Effector memory CD4-positive, alpha-beta T cell (primary cell): Measurements from ENCODE around the gene PXK.

Source experiments
- DNase-seq, 3 donors: peaks; one replicate each; pipeline ENCODE4 v3.0.0-alpha.2; 2020
- H3K27ac ChIP-seq: 2 replicates; pipeline ENCODE4 v1.7.0; 2013; ENCODE audit warnings: mild to moderate bottlenecking, low read length, moderate library complexity; ENCODE audit not compliant: insufficient read depth, poor library complexity, severe bottlenecking
- H3K27me3 ChIP-seq: replicated peaks from 2 replicates; pipeline ENCODE4 v1.7.0; 2013; ENCODE audit warnings: mild to moderate bottlenecking, low read length; ENCODE audit not compliant: insufficient read depth, control insufficient read depth, poor library complexity, severe bottlenecking
- H3K36me3 ChIP-seq: 2 replicates; pipeline ENCODE4 v1.7.0; 2013; ENCODE audit warnings: mild to moderate bottlenecking, low read length, moderate library complexity; ENCODE audit not compliant: control insufficient read depth, insufficient read depth
- H3K4me1 ChIP-seq: 2 replicates; pipeline ENCODE4 v1.7.0; 2013; ENCODE audit warnings: low read length, mild to moderate bottlenecking; ENCODE audit not compliant: control insufficient read depth, insufficient read depth, poor library complexity, severe bottlenecking
- H3K4me3 ChIP-seq: 2 replicates; pipeline ENCODE4 v1.7.0; 2013; ENCODE audit warnings: low read length, low read depth, mild to moderate bottlenecking; ENCODE audit not compliant: insufficient read depth, poor library complexity, severe bottlenecking
- H3K9me3 ChIP-seq: 2 replicates; pipeline ENCODE4 v1.7.0; 2013; ENCODE audit warnings: mild to moderate bottlenecking, low read length, moderate library complexity; ENCODE audit not compliant: control insufficient read depth

Gene PXK

GRCh38 chr3:58345457-58345856, 12.8 kb downstream of the PXK start:
- H3K9me3 ChIP-seq = no peaks in the 10 kb centered on the region
- H3K4me1 ChIP-seq = peaks cover 5% of the 10 kb centered on the region
- H3K4me3 ChIP-seq = no peak overlapping the region
- H3K27ac ChIP-seq = no peak overlapping the region
- no peaks in the 10 kb centered on the region for H3K36me3 ChIP-seq
- no peaks in the 10 kb centered on the region for H3K27me3 ChIP-seq
- no peak for DNase-seq

- Histone ChIP-seq H3K4me1 (peaks cover 5% of the 10 kb centered on the region), H3K27ac (no peak overlapping the region), H3K27me3 (no peaks in the 10 kb centered on the region)
These were observed 13.7 kb downstream of the PXK start for GRCh38 chr3:58346368-58346767.

GRCh38 chr3:58347984-58348383, 15.3 kb downstream of the PXK start:
- Histone ChIP-seq H3K4me3 (no peak overlapping the region), H3K4me1 (peaks cover 5% of the 10 kb centered on the region), H3K9me3 (no peaks in the 10 kb centered on the region), H3K27ac (no peak overlapping the region), H3K36me3 (no peaks in the 10 kb centered on the region), H3K27me3 (no peaks in the 10 kb centered on the region)
- no peak for DNase-seq

More at GRCh38 chr3:58346368-58346767, 13.7 kb downstream of the PXK start:
- H3K36me3 ChIP-seq = no peaks in the 10 kb centered on the region
- DNase-seq = no peak
- H3K9me3 ChIP-seq = no peaks in the 10 kb centered on the region
- H3K4me3 ChIP-seq = no peak overlapping the region

GRCh38 chr3:58349792-58350626, 17.3 kb downstream of the PXK start:
- no peaks in the 10 kb centered on the region for H3K9me3 ChIP-seq
- no peaks in the 10 kb centered on the region for H3K27me3 ChIP-seq
- no peak overlapping the region for H3K4me3 ChIP-seq
- no peak overlapping the region for H3K27ac ChIP-seq
- no peak for DNase-seq
- no peaks in the 10 kb centered on the region for H3K36me3 ChIP-seq
- H3K4me1 ChIP-seq = peaks cover 5% of the 10 kb centered on the region

GRCh38 chr3:58350627-58351013, 17.9 kb downstream of the PXK start:
- peaks cover 5% of the 10 kb centered on the region for H3K4me1 ChIP-seq
- H3K27me3 ChIP-seq = no peaks in the 10 kb centered on the region
- H3K9me3 ChIP-seq = no peaks in the 10 kb centered on the region
- H3K4me3 ChIP-seq = no peak overlapping the region
- no peaks in the 10 kb centered on the region for H3K36me3 ChIP-seq
- no peak for DNase-seq
- no peak overlapping the region for H3K27ac ChIP-seq

- Histone ChIP-seq H3K36me3 (no peaks in the 10 kb centered on the region), H3K4me3 (no peak overlapping the region), H3K27ac (no peak overlapping the region), H3K4me1 (peaks cover 5% of the 10 kb centered on the region), H3K9me3 (no peaks in the 10 kb centered on the region), H3K27me3 (no peaks in the 10 kb centered on the region)
- no peak for DNase-seq
These were observed 19.2 kb downstream of the PXK start for GRCh38 chr3:58351920-58352319.

GRCh38 chr3:58352626-58353025, 19.9 kb downstream of the PXK start:
- Histone ChIP-seq H3K36me3 (no peaks in the 10 kb centered on the region), H3K4me1 (peaks cover 5% of the 10 kb centered on the region), H3K27ac (no peak overlapping the region), H3K27me3 (no peaks in the 10 kb centered on the region), H3K9me3 (no peaks in the 10 kb centered on the region), H3K4me3 (no peak overlapping the region)
- DNase-seq = no peak

GRCh38 chr3:58353722-58354553, 21.2 kb downstream of the PXK start:
- Histone ChIP-seq H3K27ac (no peak overlapping the region), H3K36me3 (no peaks in the 10 kb centered on the region), H3K4me3 (no peak overlapping the region), H3K4me1 (peaks cover 5% of the 10 kb centered on the region), H3K27me3 (no peaks in the 10 kb centered on the region), H3K9me3 (no peaks in the 10 kb centered on the region)
- no peak for DNase-seq

GRCh38 chr3:58355179-58355578, 22.5 kb downstream of the PXK start:
- no peaks in the 10 kb centered on the region for H3K9me3 ChIP-seq
- no peak for DNase-seq
- no peaks in the 10 kb centered on the region for H3K4me1 ChIP-seq
- H3K27ac ChIP-seq = no peak overlapping the region
- no peaks in the 10 kb centered on the region for H3K27me3 ChIP-seq
- H3K4me3 ChIP-seq = no peak overlapping the region
- no peaks in the 10 kb centered on the region for H3K36me3 ChIP-seq

- Histone ChIP-seq H3K9me3 (no peaks in the 10 kb centered on the region), H3K27me3 (no peaks in the 10 kb centered on the region), H3K27ac (no peak overlapping the region), H3K4me1 (no peaks in the 10 kb centered on the region), H3K4me3 (no peak overlapping the region), H3K36me3 (no peaks in the 10 kb centered on the region)
- no peak for DNase-seq
These were observed 23.4 kb downstream of the PXK start for GRCh38 chr3:58356054-58356453.
